Mucosa of stomach (tissue), 1 donor: ENCODE data around the gene LDHAL6B.

Experiments used
- H3K27me3 ChIP-seq: one replicate; pipeline ENCODE4 v1.7.0; 2013; ENCODE audit warnings: mild to moderate bottlenecking, low read length; ENCODE audit not compliant: control insufficient read depth, insufficient read depth
- H3K36me3 ChIP-seq: one replicate; pipeline ENCODE4 v1.7.0; 2013; ENCODE audit warnings: low read length; ENCODE audit not compliant: control insufficient read depth, insufficient read depth
- H3K4me1 ChIP-seq: one replicate; pipeline ENCODE4 v1.7.0; 2013; ENCODE audit warnings: mild to moderate bottlenecking, low read length; ENCODE audit not compliant: control insufficient read depth, insufficient read depth
- H3K4me3 ChIP-seq: one replicate; pipeline ENCODE4 v1.7.0; 2013; ENCODE audit warnings: low read length
- H3K9ac ChIP-seq: one replicate; pipeline ENCODE4 v1.7.0; 2013; ENCODE audit warnings: mild to moderate bottlenecking, low read length, moderate library complexity
- H3K9me3 ChIP-seq: one replicate; pipeline ENCODE4 v1.7.0; 2013; ENCODE audit warnings: mild to moderate bottlenecking, low read length, moderate library complexity; ENCODE audit not compliant: control insufficient read depth
- donor health status: Pancreatic carcinoma.

Gene LDHAL6B

GRCh38 chr15:59170295-59171066 lies 36.2 kb upstream of the LDHAL6B start:
- Histone ChIP-seq H3K4me3 (no peak overlapping the region), H3K36me3 (no peaks in the 10 kb centered on the region), H3K4me1 (peaks cover 25% of the 10 kb centered on the region), H3K9me3 (no peaks in the 10 kb centered on the region), H3K9ac (no peak overlapping the region), H3K27me3 (no peaks in the 10 kb centered on the region)

GRCh38 chr15:59171067-59171397 lies 35.6 kb upstream of the LDHAL6B start:
- H3K9me3 ChIP-seq = no peaks in the 10 kb centered on the region
- peaks cover 28% of the 10 kb centered on the region for H3K4me1 ChIP-seq
- no peak overlapping the region for H3K4me3 ChIP-seq
- H3K9ac ChIP-seq = no peak overlapping the region
- no peaks in the 10 kb centered on the region for H3K27me3 ChIP-seq
- H3K36me3 ChIP-seq = no peaks in the 10 kb centered on the region

- H3K36me3 ChIP-seq = no peaks in the 10 kb centered on the region
- peaks cover 28% of the 10 kb centered on the region for H3K4me1 ChIP-seq
Measured at GRCh38 chr15:59172289-59172901, 34.2 kb upstream of the LDHAL6B start.

GRCh38 chr15:59173194-59173593 lies 33.4 kb upstream of the LDHAL6B start:
- Histone ChIP-seq H3K4me3 (no peak overlapping the region), H3K4me1 (peaks cover 28% of the 10 kb centered on the region), H3K36me3 (no peaks in the 10 kb centered on the region), H3K9ac (no peak overlapping the region), H3K27me3 (no peaks in the 10 kb centered on the region), H3K9me3 (no peaks in the 10 kb centered on the region)

More at GRCh38 chr15:59172289-59172901, 34.2 kb upstream of the LDHAL6B start:
- Histone ChIP-seq H3K9me3 (no peaks in the 10 kb centered on the region), H3K9ac (no peak overlapping the region), H3K4me3 (no peak overlapping the region), H3K27me3 (no peaks in the 10 kb centered on the region)

- Histone ChIP-seq H3K4me3 (no peak overlapping the region), H3K36me3 (no peaks in the 10 kb centered on the region), H3K27me3 (no peaks in the 10 kb centered on the region), H3K9me3 (no peaks in the 10 kb centered on the region), H3K9ac (no peak overlapping the region), H3K4me1 (peaks cover 28% of the 10 kb centered on the region)
Measured at GRCh38 chr15:59174151-59174834, 32.4 kb upstream of the LDHAL6B start.

GRCh38 chr15:59174835-59175831 lies 31.5 kb upstream of the LDHAL6B start:
- Histone ChIP-seq H3K9me3 (no peaks in the 10 kb centered on the region), H3K4me3 (no peak overlapping the region), H3K4me1 (peaks cover 23% of the 10 kb centered on the region), H3K9ac (no peak overlapping the region), H3K36me3 (no peaks in the 10 kb centered on the region), H3K27me3 (no peaks in the 10 kb centered on the region)

- Histone ChIP-seq H3K4me1 (peaks cover 17% of the 10 kb centered on the region), H3K27me3 (no peaks in the 10 kb centered on the region), H3K36me3 (no peaks in the 10 kb centered on the region), H3K4me3 (no peak overlapping the region), H3K9me3 (no peaks in the 10 kb centered on the region), H3K9ac (no peak overlapping the region)
Measured at GRCh38 chr15:59176653-59177316, 29.9 kb upstream of the LDHAL6B start.

- Histone ChIP-seq H3K36me3 (no peaks in the 10 kb centered on the region), H3K9me3 (no peaks in the 10 kb centered on the region), H3K4me3 (no peak overlapping the region), H3K4me1 (peaks cover 17% of the 10 kb centered on the region), H3K9ac (no peak overlapping the region), H3K27me3 (no peaks in the 10 kb centered on the region)
Measured at GRCh38 chr15:59177317-59177660, 29.4 kb upstream of the LDHAL6B start.

GRCh38 chr15:59178151-59178695 lies 28.4 kb upstream of the LDHAL6B start:
- Histone ChIP-seq H3K4me1 (peaks cover 17% of the 10 kb centered on the region), H3K27me3 (no peaks in the 10 kb centered on the region), H3K9me3 (no peaks in the 10 kb centered on the region), H3K36me3 (no peaks in the 10 kb centered on the region), H3K9ac (no peak overlapping the region), H3K4me3 (no peak overlapping the region)

GRCh38 chr15:59179717-59180116 lies 26.9 kb upstream of the LDHAL6B start:
- Histone ChIP-seq H3K4me1 (peaks cover 11% of the 10 kb centered on the region), H3K4me3 (no peak overlapping the region), H3K9ac (no peak overlapping the region), H3K27me3 (no peaks in the 10 kb centered on the region), H3K9me3 (no peaks in the 10 kb centered on the region), H3K36me3 (no peaks in the 10 kb centered on the region)

GRCh38 chr15:59180945-59181600 lies 25.6 kb upstream of the LDHAL6B start:
- Histone ChIP-seq H3K9me3 (no peaks in the 10 kb centered on the region), H3K27me3 (no peaks in the 10 kb centered on the region), H3K9ac (no peak overlapping the region), H3K36me3 (no peaks in the 10 kb centered on the region), H3K4me1 (no peaks in the 10 kb centered on the region), H3K4me3 (no peak overlapping the region)
